GM12892 (cell line): ENCODE results near the gene LRP2.

Source experiments
- POLR2A ChIP-seq: IDR thresholded peaks from 2 replicates; pipeline ENCODE4 v1.6.1; 2011; ENCODE audit warnings: low read depth, low read length, control low read depth
- TAF1 ChIP-seq: IDR thresholded peaks from 2 replicates; pipeline ENCODE4 v1.6.1; 2011; ENCODE audit warnings: low read depth, mild to moderate bottlenecking, control low read depth, low read length, borderline replicate concordance

- TF ChIP-seq POLR2A (no peak), TAF1 (no peak)
Observed at GRCh38 chr2:169303579-169304305, 58.6 kb downstream of the LRP2 start.
